ENCODE results near the gene PSG3.
"Not testable (repeated sequence)": the region's sequence is repeated elsewhere in the genome, so short reads cannot be mapped to it uniquely, and the experiment has no call there.

Gene PSG3

DNA sequence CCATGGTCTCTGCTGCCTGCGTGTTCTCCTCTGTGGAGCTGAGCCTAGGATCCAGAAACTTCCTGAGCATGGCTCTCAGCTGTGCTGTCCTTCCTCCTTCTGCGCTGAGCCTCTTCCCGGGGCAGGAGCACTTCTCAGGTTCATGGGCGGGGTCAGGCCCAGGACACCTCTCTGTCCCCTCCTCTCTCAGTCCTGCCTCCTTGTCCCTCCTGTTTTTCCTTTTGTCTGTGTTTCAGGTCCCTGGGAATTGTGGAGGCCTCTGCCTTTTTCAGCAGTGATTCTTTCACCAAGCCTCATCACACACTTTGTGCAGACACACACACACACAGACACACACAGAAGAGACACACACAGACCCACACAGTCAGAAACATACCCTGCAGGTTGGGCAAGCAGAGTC is at the start of gene PSG3:
Gene PSG3 (minus strand): TSS at position 101 of the 400 bp plus-strand sequence. CDS start 97 bp downstream, at position 4.
- not testable (repeated sequence) for DNase-seq (ENCODE audit: low read depth in 2 of 2)

DNA sequence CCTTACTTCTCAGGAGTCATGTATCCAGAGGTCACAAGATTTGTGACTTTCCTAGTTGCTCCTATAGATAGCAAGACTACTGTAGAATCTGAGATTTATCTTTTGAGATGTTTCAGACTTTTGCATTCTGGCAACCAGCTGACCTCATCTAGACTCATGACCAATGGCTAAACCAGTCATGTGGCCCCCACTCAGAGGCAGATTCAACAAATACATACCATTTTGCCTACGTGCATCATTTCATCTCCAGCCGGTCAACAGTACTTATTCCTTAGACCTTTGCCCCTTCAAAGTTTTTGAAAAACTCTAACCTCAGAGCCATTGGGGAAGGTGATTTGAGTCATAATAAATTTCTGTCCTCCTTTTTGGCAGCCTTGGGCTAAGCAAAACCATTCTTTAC is 48.5 kb upstream of the PSG3 start:
- DNase-seq (ENCODE audit: low read depth in 2 of 2), result not testable (repeated sequence)

DNA sequence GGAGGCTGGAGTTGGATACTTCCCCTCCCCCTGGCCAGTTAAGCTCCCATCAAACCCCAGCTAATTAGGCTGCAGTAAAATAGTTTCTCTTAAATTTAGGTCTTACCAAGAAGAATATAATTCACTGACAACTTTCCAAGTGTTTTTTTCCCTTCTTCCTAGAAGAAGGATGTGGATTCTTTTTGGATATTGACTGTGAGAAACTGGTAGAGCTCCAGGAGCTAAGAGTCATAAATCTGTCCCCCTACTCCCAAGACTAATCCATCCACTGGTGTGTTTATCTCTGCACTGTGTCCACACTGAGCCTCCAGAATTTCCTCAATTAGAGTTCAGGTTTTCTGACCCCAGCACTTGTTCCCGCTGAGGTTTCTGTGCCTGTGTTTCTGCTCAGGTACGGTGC is 47.5 kb upstream of the PSG3 start:
- not testable (repeated sequence) for DNase-seq (ENCODE audit: low read depth in 2 of 2)

DNA sequence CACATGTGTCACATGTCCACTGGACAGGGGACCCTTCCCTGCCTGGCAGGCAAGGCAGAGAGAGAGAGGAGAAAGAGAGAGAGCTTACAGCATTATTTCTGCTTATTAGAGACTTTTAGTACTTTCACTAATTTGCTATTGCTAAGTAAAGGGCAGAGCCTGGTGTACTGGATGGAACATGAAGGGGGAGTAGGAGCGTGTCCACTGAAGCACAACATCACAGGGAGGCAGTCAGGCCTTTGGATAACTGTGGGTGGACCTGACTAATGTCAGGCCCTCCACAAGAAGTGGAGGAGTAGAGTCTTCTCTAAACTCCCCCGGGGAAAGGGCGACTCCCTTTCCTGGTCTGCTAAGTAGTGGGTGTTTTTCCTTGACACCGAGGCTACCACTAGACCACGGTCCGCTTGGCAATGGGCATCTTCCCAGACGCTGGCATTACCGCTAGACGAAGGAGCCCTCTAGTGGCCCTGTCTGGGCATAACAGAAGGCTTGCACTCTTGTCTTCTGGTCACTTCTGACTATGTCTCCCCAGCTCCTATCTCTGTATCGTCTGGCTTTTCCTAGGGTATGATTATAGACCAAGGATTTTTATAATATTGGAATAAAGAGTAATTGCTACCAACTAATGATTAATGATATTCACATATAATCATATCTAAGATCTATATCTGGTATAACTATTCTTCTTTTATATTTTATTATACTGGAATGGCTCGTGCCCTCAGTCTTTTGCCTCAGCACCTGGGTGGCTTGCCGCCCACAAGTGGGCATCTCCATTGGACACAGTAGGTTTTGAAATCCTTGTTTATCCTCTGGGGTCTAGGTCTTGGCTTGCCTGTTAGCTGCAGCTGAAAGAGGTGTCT is 36.7 kb upstream of the PSG3 start:
- DNase-seq (ENCODE audit: low read depth in 2 of 2), result peak; percentile 31 to 38

DNA sequence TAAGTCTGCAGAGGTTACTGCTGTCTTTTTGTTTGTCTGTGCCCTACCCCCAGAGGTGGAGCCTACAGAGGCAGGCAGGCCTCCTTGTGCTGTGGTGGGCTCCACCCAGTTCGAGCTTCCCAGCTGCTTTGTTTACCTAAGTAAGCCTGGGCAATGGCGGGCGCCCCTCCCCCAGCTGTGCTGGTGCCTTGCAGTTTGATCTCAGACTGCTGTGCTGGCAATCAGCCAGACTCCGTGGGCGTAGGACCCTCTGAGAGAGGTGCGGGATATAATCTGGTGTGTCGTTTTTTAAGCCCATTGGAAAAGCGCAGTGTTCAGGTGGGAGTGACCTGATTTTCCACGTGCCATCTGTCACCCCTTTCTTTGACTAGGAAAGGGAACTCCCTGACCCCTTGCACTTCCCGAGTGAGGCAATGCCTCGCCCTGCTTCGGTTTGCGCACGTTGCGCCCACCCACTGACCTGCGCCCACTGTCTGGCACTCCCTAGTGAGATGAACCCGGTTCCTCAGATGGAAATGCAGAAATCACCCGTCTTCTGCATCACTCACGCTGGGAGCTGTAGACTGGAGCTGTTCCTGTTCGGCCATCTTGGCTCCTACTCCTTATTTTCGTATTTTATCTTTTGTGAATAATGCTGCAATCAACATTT is 34.4 kb upstream of the PSG3 start:
- DNase-seq (ENCODE audit: low read depth in 2 of 2), result not testable (repeated sequence)

DNA sequence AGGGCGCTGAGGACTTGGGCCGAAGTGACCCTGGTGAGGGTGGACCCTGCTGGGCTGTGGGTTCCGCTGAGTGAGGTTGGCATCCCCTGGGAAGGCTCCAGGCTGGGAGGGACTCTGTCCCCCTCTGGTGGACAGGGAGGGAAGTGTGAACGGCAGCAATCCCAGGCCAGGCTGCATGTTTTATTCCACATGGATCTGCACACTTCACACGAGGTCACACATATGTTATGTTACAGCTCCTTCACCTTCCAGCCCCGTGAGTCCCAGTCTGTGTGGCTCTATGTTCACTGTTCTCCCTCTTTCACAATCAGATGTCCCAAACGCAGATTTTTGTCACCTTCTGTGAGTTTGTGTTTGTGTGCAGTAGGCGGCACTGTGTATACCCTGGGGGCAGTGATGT is 27.0 kb upstream of the PSG3 start:
- not testable (repeated sequence) for DNase-seq (ENCODE audit: low read depth in 2 of 2)

DNA sequence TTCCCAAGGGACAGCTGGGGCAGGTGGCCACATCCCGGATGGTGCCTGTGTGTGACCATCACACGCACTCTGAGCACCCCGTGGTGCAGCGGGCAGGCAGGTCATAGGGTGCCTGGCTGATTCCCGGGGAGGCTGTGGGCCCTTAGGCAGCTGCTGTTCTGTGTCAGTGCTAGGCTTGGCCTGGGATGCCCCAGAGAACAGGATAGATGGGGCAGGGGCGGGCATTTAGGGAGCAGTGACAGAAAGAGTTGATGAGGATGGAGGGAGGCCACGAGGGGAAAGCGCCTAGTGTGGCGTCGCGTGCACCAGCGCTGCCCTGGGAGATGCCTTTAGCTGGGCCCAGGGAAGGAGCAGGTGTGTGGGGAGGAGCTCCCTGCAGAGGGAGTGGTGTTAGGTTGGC is 26.6 kb upstream of the PSG3 start:
- DNase-seq (ENCODE audit: low read depth in 2 of 2), result not testable (repeated sequence)

DNA sequence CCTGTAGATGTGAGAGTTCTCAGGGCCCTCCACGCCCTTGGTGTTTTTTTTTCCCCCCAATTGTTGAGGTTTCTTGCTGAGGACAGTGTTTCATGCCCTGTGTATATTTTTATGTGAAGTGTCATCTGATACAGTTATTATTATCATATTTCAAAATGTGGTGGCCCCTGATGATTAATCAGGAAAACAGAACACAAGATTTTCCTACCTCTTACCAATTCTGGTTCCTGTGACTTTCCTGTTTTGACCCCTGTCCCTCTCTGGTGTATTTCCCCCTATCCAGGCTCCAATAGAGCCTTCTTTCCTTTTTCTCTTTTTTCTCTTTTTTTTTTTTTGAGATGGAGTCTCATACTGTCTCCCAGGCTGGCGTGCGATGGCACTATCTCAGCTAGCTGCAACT is 24.6 kb upstream of the PSG3 start:
- DNase-seq (ENCODE audit: low read depth in 2 of 2), result no peak

DNA sequence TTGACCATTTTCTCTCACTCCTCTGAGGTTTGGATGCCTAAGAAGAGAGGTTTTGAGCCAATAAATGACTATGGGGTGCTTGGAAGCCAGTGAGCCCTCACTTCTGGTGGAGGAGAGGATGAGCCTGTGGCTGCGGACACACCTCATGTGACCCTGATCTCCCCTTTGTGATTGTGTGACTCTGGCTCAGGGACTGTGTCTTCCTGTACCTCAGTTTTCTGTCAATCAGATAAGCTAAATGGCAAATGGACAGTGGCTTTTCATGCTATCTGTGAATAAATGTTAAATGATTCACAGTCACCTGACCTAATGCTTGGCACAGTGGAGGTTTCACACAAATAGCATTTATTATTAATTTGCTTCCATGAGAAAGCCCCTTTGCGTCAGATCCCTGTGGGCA is 22.5 kb upstream of the PSG3 start:
- no peak for DNase-seq (ENCODE audit: low read depth in 2 of 2)

DNA sequence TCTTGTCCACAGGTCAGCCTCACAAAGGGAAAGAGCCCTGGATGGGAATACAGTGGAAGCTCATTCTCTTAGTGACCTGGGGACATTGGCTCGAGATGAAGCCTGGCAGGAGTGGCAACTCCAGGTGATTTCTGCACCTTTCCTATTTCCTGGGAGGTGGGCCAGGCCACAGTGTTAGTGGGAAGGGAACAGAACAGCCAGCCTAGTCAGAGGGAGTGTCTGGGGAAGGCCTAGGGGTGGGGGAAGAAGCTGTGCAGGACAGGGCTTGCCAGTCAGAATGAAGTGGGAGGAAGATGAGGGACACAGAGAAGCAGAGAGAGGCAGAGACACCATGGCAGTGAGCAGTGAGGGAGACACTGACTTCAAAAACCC is 21.6 kb upstream of the PSG3 start:
- DNase-seq (ENCODE audit: low read depth in 2 of 2), result not testable (repeated sequence)

DNA sequence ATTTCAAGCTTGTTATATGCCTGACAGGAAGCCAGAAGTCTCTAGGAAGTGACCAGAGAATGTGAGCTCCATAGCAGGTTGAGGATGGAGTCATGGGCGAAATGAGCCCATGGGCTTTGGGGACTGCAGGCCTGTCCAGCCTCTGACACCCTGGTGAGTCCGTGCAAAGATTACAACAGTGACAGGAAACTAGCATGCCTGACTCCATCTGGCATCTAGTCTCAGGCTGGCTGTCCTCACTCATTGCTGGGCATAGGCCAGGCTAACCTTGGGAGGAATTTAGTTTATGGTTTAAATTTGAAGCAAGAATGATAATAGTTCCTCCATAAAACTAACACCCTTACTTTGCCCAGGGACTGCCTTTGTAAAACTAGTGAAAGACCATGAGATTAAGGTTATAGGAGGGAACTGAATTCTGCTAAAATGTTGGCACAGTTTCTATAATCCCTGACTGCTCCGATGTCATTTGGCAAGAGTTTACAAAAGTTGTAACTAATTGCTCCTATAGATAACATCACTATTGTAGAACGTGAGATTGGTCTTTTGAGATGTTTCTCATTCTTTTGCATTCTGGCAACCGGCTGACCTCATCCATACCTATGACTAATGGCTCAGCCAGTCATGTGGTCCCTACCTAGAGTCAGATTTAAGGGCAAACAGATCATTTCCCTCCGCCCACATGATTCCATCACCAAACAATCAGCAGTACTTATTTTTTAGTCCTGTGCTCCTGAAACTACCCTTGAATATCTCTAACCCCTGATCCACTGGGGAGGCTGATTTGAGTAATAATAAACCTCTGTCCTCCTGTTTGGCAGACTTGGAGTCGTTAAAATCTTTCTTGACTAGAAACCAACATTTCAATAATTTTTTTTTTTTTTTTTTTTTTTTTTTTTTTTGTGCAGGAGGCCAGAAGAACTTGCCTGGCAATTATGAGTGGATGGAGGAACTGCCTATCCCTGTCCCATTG is 21.0 kb upstream of the PSG3 start:
- DNase-seq (ENCODE audit: low read depth in 2 of 2), result not testable (repeated sequence)

DNA sequence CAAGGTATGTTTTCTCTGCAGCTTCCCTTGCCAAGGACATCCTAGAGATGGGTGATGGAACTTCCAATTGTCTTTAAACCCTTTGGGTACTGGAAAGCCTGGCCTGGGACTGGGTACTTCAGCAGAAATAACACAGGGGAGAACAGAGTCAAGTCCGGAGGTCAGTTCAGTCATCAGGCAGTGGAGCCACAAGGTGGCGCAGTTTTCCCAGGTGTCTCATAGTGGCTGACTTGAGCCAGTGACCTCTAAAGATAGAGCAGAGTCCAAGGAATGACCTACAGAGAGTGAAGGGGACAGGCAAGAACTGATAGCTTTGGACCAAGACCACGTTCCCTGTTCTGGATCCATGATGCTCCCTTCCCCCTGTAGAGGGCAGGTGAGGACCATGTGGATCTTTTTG is 18.4 kb upstream of the PSG3 start:
- not testable (repeated sequence) for DNase-seq (ENCODE audit: low read depth in 2 of 2)

DNA sequence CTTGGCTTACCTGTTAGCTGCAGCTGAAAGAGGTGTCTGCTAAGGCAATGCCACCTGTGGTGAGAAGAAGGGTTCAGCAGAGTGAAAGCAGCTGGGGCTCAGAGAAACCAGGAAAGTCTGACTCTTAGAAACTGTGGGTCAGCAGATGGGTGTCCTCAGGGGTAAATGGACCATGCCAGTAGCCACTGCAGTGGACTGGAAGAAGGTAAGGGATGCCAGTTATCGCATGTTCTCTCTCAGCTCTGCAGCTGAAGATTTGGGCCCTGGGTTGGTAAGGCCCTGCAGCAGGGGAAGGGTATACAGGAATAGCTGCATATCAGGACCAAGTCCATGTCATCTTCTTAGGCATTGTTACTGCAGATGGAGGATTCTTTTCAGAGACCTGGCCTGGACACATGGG is 12.0 kb upstream of the PSG3 start:
- not testable (repeated sequence) for DNase-seq (ENCODE audit: low read depth in 2 of 2)

DNA sequence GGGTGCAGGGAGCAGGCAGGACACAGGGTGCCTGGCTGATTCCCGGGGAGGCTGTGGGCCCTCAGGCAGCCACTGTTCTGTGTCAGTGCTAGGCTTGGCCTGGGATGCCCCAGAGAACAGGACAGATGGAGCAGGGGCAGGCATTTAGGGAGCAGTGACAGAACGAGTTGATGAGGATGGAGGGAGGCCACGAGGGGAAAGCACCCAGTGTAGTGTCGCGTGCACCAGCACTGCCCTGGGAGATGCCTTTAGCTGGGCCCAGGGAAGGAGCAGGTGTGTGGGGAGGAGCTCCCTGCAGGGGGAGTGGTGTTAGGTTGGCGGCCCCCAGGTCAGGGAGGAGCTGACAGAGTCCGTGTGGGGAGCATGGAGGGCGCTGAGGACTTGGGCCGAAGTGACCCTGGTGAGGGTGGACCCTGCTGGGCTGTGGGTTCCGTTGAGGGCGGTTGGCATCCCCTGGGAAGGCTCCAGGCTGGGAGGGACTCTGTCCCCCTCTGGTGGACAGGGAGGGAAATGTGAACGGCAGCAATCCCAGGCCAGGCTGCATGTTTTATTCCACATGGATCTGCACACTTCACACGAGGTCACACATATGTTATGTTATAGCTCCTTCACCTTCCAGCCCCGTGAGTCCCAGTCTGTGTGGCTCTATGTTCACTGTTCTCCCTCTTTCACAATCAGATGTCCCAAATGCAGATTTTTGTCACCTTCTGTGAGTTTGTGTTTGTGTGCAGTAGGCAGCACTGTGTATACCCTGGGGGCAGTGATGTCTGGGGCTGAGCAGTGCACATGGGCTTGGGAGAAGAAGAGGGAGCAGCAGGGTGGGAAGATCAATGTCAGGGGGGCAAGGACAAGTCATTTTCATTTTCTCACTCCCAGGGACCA is 1.7 kb upstream of the PSG3 start:
- DNase-seq (ENCODE audit: low read depth in 2 of 2), result not testable (repeated sequence)

DNA sequence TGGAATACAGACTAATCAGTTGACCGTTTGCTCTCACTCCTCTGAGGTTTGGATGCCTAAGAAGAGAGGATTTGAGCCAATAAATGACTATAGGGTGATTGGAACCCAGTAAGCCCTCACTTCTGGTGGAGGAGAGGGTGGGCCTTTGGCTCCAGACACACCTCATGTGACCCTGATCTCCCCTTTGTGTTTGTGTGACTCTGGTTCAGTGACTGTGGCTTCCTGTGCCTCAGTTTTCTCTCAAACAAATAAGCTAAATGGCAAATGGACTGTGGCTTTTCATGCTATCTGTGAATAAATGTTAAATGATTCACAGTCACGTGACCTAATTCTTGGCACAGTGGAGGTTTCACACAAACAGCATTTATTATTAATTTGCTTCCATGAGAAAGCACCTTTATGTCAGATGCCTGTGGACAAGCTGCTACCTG is 2.7 kb downstream of the PSG3 start:
- not testable (repeated sequence) for DNase-seq (ENCODE audit: low read depth in 2 of 2)

DNA sequence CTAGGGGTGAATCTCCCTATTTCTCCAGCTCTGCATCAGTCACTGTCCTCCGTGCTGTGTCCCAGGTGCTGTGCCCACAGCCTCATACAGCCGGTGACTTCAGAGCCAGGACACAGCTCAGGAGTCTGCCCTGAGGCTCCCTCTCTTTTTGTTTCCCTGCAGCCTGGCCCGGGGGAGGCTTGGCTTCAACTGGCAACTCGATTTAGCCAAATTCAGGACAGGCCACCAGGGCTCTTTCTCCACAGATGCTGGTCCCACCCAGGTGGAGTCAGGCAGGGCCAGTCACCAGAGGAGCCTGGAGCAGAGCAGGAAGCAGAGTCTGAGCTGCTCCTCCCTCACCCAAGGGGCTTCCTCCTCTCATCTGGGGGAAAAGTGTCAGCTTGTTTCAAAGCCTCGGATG is 11.9 kb downstream of the PSG3 start:
- not testable (repeated sequence) for DNase-seq (ENCODE audit: low read depth in 2 of 2)

DNA sequence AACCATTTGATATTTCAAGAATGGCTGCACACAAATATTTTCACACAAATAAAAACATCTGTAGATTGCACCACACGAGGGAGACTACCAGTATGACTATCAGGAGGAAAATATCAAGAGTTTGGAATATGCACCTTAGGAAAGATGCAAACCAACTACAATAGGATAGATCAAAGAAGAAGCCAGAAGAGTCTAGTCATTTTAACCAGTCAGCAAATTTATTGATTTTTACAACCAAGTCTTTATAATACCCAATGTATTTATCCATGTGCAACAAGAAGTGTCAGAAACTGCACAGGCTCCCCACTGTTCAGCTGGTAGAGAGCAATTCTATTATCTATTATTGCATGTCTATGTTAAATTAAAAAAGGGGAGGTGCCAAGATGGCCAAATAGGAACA is 26.3 kb downstream of the PSG3 start:
- DNase-seq (ENCODE audit: low read depth in 2 of 2), result not testable (repeated sequence)

DNA sequence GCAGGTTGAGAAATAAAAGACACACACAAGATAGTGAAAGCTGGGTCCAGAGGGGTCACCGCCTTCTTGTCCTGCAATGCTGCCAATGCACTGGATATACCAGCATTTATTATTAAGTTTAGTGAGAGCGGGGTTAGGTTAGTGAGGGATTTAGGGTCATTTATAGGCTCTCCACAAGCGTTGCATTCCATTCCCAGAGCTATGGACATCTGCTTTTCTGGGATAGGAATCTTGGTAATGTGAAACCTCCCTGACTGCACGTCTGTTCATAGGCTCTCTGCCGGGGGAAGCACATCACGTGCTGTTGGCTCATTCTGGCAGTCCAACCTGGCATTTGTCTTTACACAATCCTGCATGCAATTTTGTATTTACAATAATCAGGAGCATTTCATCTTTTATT is 27.5 kb downstream of the PSG3 start:
- not testable (repeated sequence) for DNase-seq (ENCODE audit: low read depth in 2 of 2)

DNA sequence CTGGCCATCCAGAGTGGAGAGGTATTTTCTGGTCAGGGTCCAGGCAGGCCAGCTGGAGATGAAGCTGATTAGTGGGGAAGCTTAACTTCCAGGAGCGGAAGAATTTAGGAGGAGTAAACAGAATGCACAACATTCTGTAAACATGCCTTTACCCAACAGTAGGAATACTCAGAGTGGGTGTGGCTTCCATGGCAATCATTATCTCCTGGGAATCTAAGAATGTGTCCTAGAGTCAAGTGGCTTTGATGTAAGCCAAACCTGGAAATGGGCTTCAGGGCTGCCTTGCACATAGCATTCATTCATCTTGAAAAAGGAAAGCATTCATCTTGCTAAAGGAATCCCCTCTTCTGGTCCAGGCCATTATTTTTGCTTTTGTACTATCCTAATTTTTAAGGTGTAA is 29.3 kb downstream of the PSG3 start:
- DNase-seq (ENCODE audit: low read depth in 2 of 2), result not testable (repeated sequence)

DNA sequence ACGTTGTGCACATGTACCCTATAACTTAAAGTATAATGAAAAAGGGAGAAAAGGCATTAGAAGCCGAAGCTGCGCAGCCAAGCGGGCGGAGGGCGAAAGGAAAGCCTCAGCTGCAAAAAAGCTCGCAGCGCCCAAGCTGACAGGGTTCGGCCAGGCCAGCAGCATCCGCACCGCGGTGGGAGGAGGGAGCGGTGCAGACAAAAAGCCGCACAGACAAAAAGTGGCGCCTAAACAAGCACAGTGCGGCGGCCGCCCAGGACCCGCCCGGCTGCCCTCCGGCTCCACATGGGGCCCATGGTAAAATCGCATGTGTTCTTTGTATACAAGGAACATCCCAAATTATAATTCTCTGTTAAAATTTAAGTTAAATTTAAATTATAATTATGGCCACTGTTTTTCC is 42.4 kb downstream of the PSG3 start:
- DNase-seq (ENCODE audit: low read depth in 2 of 2), result no peak

Measured in stimulated activated CD4-positive, alpha-beta T cell treated with anti-CD3 and anti-CD28 coated beads, Interleukin-4, amount 100 ng/mL, for 48 hours (primary cell).